A549 (cell line): ENCODE results near the gene OR8J1. TPM values are rescaled to one million over a fixed set of nuclear protein-coding genes. Genes with fewer than 3 reads are reported as not detected.

ENCODE experiments used
- ATAC-seq, 2 experiments: fragments of 200-7000 bp in 1 of 2; fragments of >200 bp in 1 of 2; cut with Nextera tagmentation in 1 of 2; cut with Tn5 transposase in 1 of 2; 3 replicates each; pipeline versions ENCODE4 v1.8.0 to v1.9.1; 2018 to 2020; ENCODE audit warnings: mild to moderate bottlenecking in 1 of 2, moderate library complexity in 1 of 2
- CTCF ChIA-PET: fragments of 300-600 bp; sonication (Branson Sonifier 250); formaldehyde crosslinking; extraction: SDS; loops from one replicate; lab custom pipeline; 2021; ENCODE audit warnings: antibody characterized with exemption, inconsistent platforms; lab: Yijun Ruan, JAX
- POLR2A ChIA-PET: fragments of 350-600 bp; formaldehyde crosslinking; extraction: SDS; loops from one replicate; lab custom pipeline; 2021; ENCODE audit warnings: antibody characterized with exemption, inconsistent platforms; lab: Yijun Ruan, JAX
- DNase-seq, 2 experiments: peaks; one replicate each; pipeline versions ENCODE4 v3.0.0 to v3.0.0-alpha.2; 2011 to 2016; ENCODE audit warnings: low read depth in 1 of 2, low spot score in 1 of 2
- FAIRE-seq: peaks from 2 replicates; lab custom pipeline; 2011; peaks lifted over from hg19 to GRCh38; lab: Jason Lieb, UNC
- H3K27ac ChIP-seq, 2 experiments: fragments of >200 bp; sonication (Bioruptor Twin); formaldehyde crosslinking; 3 replicates each; pipeline ENCODE4 v1.5.1; 2016 to 2017
- H3K4me1 ChIP-seq: fragments of >200 bp; sonication (Bioruptor Twin); formaldehyde crosslinking; 3 replicates; pipeline ENCODE4 v1.6.1; 2016
- H3K4me2 ChIP-seq: fragments of >200 bp; sonication (Bioruptor Twin); formaldehyde crosslinking; 3 replicates; pipeline ENCODE4 v1.6.1; 2016
- H3K4me3 ChIP-seq: fragments of >200 bp; sonication (Bioruptor Twin); formaldehyde crosslinking; 3 replicates; pipeline ENCODE4 v1.5.1; 2016
- H3K9me3 ChIP-seq: fragments of >200 bp; sonication (Bioruptor Twin); formaldehyde crosslinking; 3 replicates; pipeline ENCODE4 v1.6.1; 2016
- CBX8 ChIP-seq: fragments of 200-600 bp; sonication (generic); IDR thresholded peaks from 2 replicates; pipeline ENCODE4 v1.6.1; 2016
- CHD2 ChIP-seq: fragments of 150-350 bp; IDR thresholded peaks from 2 replicates; pipeline ENCODE4 v1.6.1; 2014; ENCODE audit warnings: low read length; ENCODE audit not compliant: partially characterized antibody
- CTCF ChIP-seq: fragments of >200 bp; sonication (Bioruptor Twin); formaldehyde crosslinking; IDR thresholded peaks from 3 replicates; pipeline ENCODE4 v1.5.1; 2016
- EHF ChIP-seq: fragments of 250-450 bp; sonication (Bioruptor Pico); IDR thresholded peaks from 2 replicates; pipeline ENCODE4 v1.5.0; 2020; ENCODE audit warnings: mild to moderate bottlenecking
- EHMT2 ChIP-seq: fragments of 200-600 bp; sonication (generic); IDR thresholded peaks from 2 replicates; pipeline ENCODE4 v1.6.1; 2016; ENCODE audit warnings: antibody characterized with exemption, low read depth, mild to moderate bottlenecking, moderate library complexity
- EP300 ChIP-seq, 2 experiments: fragments of >200 bp; sonication (Bioruptor Twin); formaldehyde crosslinking; IDR thresholded peaks; 2 replicates in 1 of 2; 3 replicates in 1 of 2; pipeline ENCODE4 v1.6.1; 2016 to 2017
- ESRRA ChIP-seq: fragments of 150-350 bp; IDR thresholded peaks from 2 replicates; pipeline ENCODE4 v1.6.1; 2014; ENCODE audit warnings: mild to moderate bottlenecking, low read length, borderline replicate concordance
- FOSL2 ChIP-seq, 2 experiments: fragments of 450-650 bp in 1 of 2; fragments of >200 bp in 1 of 2; sonication (Bioruptor Twin) in 1 of 2; formaldehyde crosslinking; IDR thresholded peaks; 2 replicates each; pipeline versions ENCODE4 v1.5.0 to v1.6.1; 2016 to 2020; ENCODE audit warnings: mild to moderate bottlenecking in 1 of 2, moderate library complexity in 1 of 2
- FOXS1 ChIP-seq: fragments of 250-450 bp; sonication (Bioruptor Pico); IDR thresholded peaks from 2 replicates; pipeline ENCODE4 v1.5.0; 2020; ENCODE audit warnings: mild to moderate bottlenecking, moderate library complexity
- GATA3 ChIP-seq: IDR thresholded peaks from 2 replicates; pipeline ENCODE4 v1.6.1; 2012; ENCODE audit warnings: borderline replicate concordance
- HDAC2 ChIP-seq: fragments of 200-600 bp; sonication (generic); IDR thresholded peaks from 2 replicates; pipeline ENCODE4 v1.6.1; 2016
- HEYL ChIP-seq: fragments of 250-450 bp; sonication (Bioruptor Pico); IDR thresholded peaks from 2 replicates; pipeline ENCODE4 v1.8.0; 2021; ENCODE audit warnings: mild to moderate bottlenecking, moderate library complexity
- HOXA7 ChIP-seq: fragments of 250-450 bp; sonication (Bioruptor Pico); IDR thresholded peaks from 2 replicates; pipeline ENCODE4 v1.5.0; 2020; ENCODE audit warnings: mild to moderate bottlenecking, moderate library complexity
- HOXB13 ChIP-seq: fragments of 250-450 bp; sonication (Bioruptor Pico); IDR thresholded peaks from 2 replicates; pipeline ENCODE4 v1.5.0; 2020; ENCODE audit warnings: low read depth, mild to moderate bottlenecking, moderate library complexity
- JUN ChIP-seq, 2 experiments: fragments of >200 bp; sonication (Bioruptor Twin); formaldehyde crosslinking; IDR thresholded peaks; 2 replicates in 1 of 2; 3 replicates in 1 of 2; pipeline ENCODE4 v1.6.1; 2016 to 2017
- MAZ ChIP-seq: fragments of 150-350 bp; IDR thresholded peaks from 2 replicates; pipeline ENCODE4 v1.6.1; 2014; ENCODE audit warnings: antibody characterized with exemption, low read depth, low read length, borderline replicate concordance
- MYC ChIP-seq: IDR thresholded peaks from 2 replicates; pipeline ENCODE4 v1.6.1; 2012; ENCODE audit warnings: mild to moderate bottlenecking, inconsistent platforms, low read length, improper control_type of control experiment, borderline replicate concordance
- PBX3 ChIP-seq: IDR thresholded peaks from 2 replicates; pipeline ENCODE4 v1.6.1; 2012
- POLR2A ChIP-seq: IDR thresholded peaks from 2 replicates; pipeline ENCODE4 v1.6.1; 2012; ENCODE audit warnings: mild to moderate bottlenecking, low read length
- POLR2AphosphoS2 ChIP-seq: conservative IDR thresholded peaks from 2 replicates; pipeline ENCODE4 v1.6.1; 2012; ENCODE audit warnings: low read length, improper control_type of control experiment, inconsistent platforms
- RNF2 ChIP-seq: fragments of 200-600 bp; sonication (generic); IDR thresholded peaks from 2 replicates; pipeline ENCODE4 v1.6.1; 2016; ENCODE audit warnings: low read depth, mild to moderate bottlenecking, antibody characterized with exemption, moderate library complexity, borderline replicate concordance
- SREBF2 ChIP-seq: fragments of 450-650 bp; IDR thresholded peaks from 2 replicates; pipeline ENCODE4 v1.6.1; 2014; ENCODE audit warnings: mild to moderate bottlenecking, moderate library complexity
- TFCP2L1 ChIP-seq: fragments of 250-450 bp; sonication (Bioruptor Pico); IDR thresholded peaks from 2 replicates; pipeline ENCODE4 v1.5.0; 2021; ENCODE audit warnings: mild to moderate bottlenecking
- ZC3H11A ChIP-seq: fragments of 450-650 bp; IDR thresholded peaks from 2 replicates; pipeline ENCODE4 v1.6.1; 2014; ENCODE audit warnings: antibody characterized with exemption, mild to moderate bottlenecking
- ZFP36 ChIP-seq: fragments of 450-650 bp; IDR thresholded peaks from 2 replicates; pipeline ENCODE4 v1.6.1; 2014; ENCODE audit warnings: borderline replicate concordance; ENCODE audit not compliant: partially characterized antibody
- ZSCAN20 ChIP-seq: fragments of 250-450 bp; sonication (Bioruptor Pico); IDR thresholded peaks from 2 replicates; pipeline ENCODE4 v1.8.0; 2022; ENCODE audit warnings: mild to moderate bottlenecking, moderate library complexity
- WGBS: methylation state at CpG from one replicate; pipeline ENCODE4 v1.1.6; 2017; ENCODE audit errors: missing lambda C conversion rate; 5-methylcytosine and 5-hydroxymethylcytosine counted together
- polyA minus RNA-seq: library from RNA; depleted of rRNA, polyadenylated mRNA; stranded (reverse); fragments of >200 nt; gene quantifications from 2 replicates; pipeline ENCODE4 v1.2.3, GENCODE V29; 2011; rRNA and poly(A)+ RNA removed
- polyA plus RNA-seq, 4 experiments: library from polyadenylated mRNA; depleted of rRNA in 3 of 4; stranded (reverse); fragments of >200 nt; fragmentation: RNase III in 1 of 4; extraction: RNeasy Plus Mini Kit Qiagen cat#74134 plus additional on column Dnase treatment in 1 of 4; gene quantifications; 2 replicates in 3 of 4; 3 replicates in 1 of 4; pipeline ENCODE4 v1.2.3, GENCODE V29; 2011 to 2017
- TF ChIP-seq, protein P1 (sequence below): fragments of 450-650 bp; IDR thresholded peaks from 2 replicates; pipeline ENCODE4 v1.6.1; 2014; ENCODE audit warnings: antibody characterized with exemption
- TF ChIP-seq, protein P2 (sequence below): IDR thresholded peaks from 2 replicates; pipeline ENCODE4 v1.6.1; 2012
- TF ChIP-seq, protein P3 (sequence below): fragments of 250-450 bp; sonication (Bioruptor Pico); IDR thresholded peaks from 2 replicates; pipeline ENCODE4 v1.5.0; 2021; ENCODE audit warnings: mild to moderate bottlenecking, moderate library complexity, borderline replicate concordance
- TF ChIP-seq, protein P4 (sequence below): fragments of >200 bp; sonication (Bioruptor Twin); formaldehyde crosslinking; IDR thresholded peaks from 2 replicates; pipeline ENCODE4 v1.6.1; 2016

OR8J1 gene
- polyA plus RNA-seq (2011; rRNA removed) (not detected in 2 replicates), polyA plus RNA-seq (2017; fragmentation: RNase III; extraction: RNeasy Plus Mini Kit Qiagen cat#74134 plus additional on column Dnase treatment) (not detected in 3 replicates), polyA minus RNA-seq (not detected in 2 replicates)
- polyA plus RNA-seq (2012; cell fraction: cytosol; rRNA removed), result not detected in 2 replicates
- polyA plus RNA-seq (2012; cell fraction: nucleus; rRNA removed), result not detected in 2 replicates

DNA sequence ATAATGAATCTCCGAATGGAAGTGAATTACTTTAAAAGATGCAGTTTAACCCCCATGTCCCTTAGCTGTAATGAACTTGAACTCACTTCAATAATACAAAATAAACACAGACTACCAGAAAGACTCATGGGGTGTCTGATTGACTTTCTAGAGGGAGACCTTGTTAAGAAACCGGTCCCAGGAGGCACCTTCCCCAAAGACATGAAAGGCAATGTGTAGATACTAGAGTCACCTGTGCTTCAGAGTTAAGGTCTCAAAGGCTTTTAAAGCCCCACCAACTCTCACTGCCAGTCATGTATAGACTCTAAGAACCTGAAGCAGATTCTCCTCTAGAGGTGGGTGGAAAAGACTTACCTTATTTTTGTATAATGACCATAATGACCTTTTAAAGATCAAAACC is at the start of gene OR8J1:
TSS of gene OR8J1 (plus strand) at position 301 of the 400 bp plus-strand sequence. CDS start 5,956 bp downstream, outside the sequence.
- ATAC-seq, result no peak
- H3K4me3 ChIP-seq, result no peak within 1 kb of the TSS
- ChIA-PET CTCF (no interaction called here), POLR2A (no interaction called here)
- 4% methylated on average over 2 of the region's 2 CpGs for WGBS
- H3K9me3 ChIP-seq, result no peaks in the 10 kb centered on the region
- H3K4me1 ChIP-seq, result no peaks in the 10 kb centered on the region
- no peak for DNase-seq
- no peak within 1 kb of the TSS for H3K27ac ChIP-seq
- TF ChIP-seq MAZ (no peak), RNF2 (no peak), TFCP2L1 (CRISPR knock-in tag) (no peak), HDAC2 (no peak), EHMT2 (no peak), JUN (IDR thresholded peaks at IDR 0.05) (no peak), HEYL (CRISPR knock-in tag) (no peak), CTCF (no peak), SREBF2 (no peak), GATA3 (no peak), EP300 (IDR thresholded peaks at IDR 0.05) (no peak), ZSCAN20 (no peak), FOSL2 (IDR thresholded peaks at IDR 0.05) (no peak), FOSL2 (CRISPR knock-in tag; IDR thresholded peaks at IDR 0.05) (no peak), EHF (CRISPR knock-in tag) (no peak), ZC3H11A (no peak), CBX8 (no peak)
- TF ChIP-seq, protein P1, sequence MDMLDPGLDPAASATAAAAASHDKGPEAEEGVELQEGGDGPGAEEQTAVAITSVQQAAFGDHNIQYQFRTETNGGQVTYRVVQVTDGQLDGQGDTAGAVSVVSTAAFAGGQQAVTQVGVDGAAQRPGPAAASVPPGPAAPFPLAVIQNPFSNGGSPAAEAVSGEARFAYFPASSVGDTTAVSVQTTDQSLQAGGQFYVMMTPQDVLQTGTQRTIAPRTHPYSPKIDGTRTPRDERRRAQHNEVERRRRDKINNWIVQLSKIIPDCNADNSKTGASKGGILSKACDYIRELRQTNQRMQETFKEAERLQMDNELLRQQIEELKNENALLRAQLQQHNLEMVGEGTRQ, result no peak
- TF ChIP-seq, protein P2, sequence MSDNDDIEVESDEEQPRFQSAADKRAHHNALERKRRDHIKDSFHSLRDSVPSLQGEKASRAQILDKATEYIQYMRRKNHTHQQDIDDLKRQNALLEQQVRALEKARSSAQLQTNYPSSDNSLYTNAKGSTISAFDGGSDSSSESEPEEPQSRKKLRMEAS, result no peak
- TF ChIP-seq, protein P3, sequence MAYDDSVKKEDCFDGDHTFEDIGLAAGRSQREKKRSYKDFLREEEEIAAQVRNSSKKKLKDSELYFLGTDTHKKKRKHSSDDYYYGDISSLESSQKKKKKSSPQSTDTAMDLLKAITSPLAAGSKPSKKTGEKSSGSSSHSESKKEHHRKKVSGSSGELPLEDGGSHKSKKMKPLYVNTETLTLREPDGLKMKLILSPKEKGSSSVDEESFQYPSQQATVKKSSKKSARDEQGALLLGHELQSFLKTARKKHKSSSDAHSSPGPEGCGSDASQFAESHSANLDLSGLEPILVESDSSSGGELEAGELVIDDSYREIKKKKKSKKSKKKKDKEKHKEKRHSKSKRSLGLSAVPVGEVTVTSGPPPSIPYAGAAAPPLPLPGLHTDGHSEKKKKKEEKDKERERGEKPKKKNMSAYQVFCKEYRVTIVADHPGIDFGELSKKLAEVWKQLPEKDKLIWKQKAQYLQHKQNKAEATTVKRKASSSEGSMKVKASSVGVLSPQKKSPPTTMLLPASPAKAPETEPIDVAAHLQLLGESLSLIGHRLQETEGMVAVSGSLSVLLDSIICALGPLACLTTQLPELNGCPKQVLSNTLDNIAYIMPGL, result no peak
- no peak within 1 kb of the TSS for H3K4me2 ChIP-seq
- no peak for FAIRE-seq

DNA sequence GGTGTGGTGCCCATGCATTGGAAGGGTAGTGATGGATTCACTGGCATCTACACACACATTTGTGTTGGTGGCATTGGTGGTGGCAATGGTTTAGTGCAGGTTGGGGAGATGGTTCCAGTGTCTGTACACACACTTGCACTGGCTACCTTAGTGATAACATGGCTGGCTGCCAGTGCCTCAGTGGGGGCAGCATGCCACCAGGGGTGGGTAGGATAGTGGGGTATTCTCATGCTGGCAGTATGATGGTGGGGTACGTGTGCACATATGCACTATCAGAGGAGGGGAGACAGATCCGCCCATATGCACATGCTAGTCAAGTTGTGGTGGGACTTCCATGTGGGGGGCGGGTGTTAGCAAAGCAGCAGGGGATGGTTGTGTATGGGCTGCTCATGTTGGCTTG is 46.3 kb upstream of the OR8J1 start:
- WGBS, result 17% methylated on average over 2 of the region's 3 CpGs
- ATAC-seq, result no peak

More for the DNA sequence above, 46.3 kb upstream of the OR8J1 start:
- H3K27ac ChIP-seq, result no peak overlapping the region
- DNase-seq (no peak), FAIRE-seq (no peak)
- CTCF ChIA-PET, result interaction anchor here (0.8 kb wide), 1 partner anchor 36 kb away, joined by 3 read pairs; no protein-coding TSS in a partner anchor
- H3K4me2 ChIP-seq, result no peak overlapping the region
- H3K4me1 ChIP-seq, result no peaks in the 10 kb centered on the region
- H3K4me3 ChIP-seq, result no peak overlapping the region
- peaks cover 3% of the 10 kb centered on the region; the same call in 1 of the 3 replicates for H3K9me3 ChIP-seq
- POLR2A ChIA-PET, result no interaction called here
- TF ChIP-seq FOSL2 (IDR thresholded peaks at IDR 0.05), result no peak
- no peak for TF ChIP-seq FOSL2 (CRISPR knock-in tag; IDR thresholded peaks at IDR 0.05)
- TF ChIP-seq TFCP2L1 (CRISPR knock-in tag), result no peak
- TF ChIP-seq RNF2, result no peak
- TF ChIP-seq, protein P4, sequence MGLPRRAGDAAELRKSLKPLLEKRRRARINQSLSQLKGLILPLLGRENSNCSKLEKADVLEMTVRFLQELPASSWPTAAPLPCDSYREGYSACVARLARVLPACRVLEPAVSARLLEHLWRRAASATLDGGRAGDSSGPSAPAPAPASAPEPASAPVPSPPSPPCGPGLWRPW, result no peak
- no peak for TF ChIP-seq HOXB13 (CRISPR knock-in tag)
- TF ChIP-seq ZFP36, result no peak
- no peak for TF ChIP-seq ZSCAN20
- TF ChIP-seq POLR2A, result no peak
- no peak for TF ChIP-seq HOXA7
- no peak for TF ChIP-seq PBX3
- TF ChIP-seq POLR2AphosphoS2, result no peak
- no peak for TF ChIP-seq ESRRA
- no peak for TF ChIP-seq FOXS1 (CRISPR knock-in tag)
- TF ChIP-seq CHD2, result no peak
- no peak for TF ChIP-seq MYC
